Fibroblast of lung (primary cell): ENCODE data around the gene WWOX. TPM values are rescaled to one million over a fixed set of nuclear protein-coding genes. Genes with fewer than 3 reads are reported as not detected.

ENCODE experiments used
- DNase-seq, 2 donors: peaks; one replicate each; pipeline versions ENCODE4 v3.0.0 to v3.0.0-alpha.2; 2010; ENCODE audit warnings: low read depth in 2 of 2
- H2AFZ ChIP-seq: 2 replicates; pipeline ENCODE4 v1.5.1; 2012; ENCODE audit warnings: low read length, control low read depth, inconsistent platforms
- H3K27ac ChIP-seq: 2 replicates; pipeline ENCODE4 v1.5.1; 2011; ENCODE audit warnings: low read length, control low read depth; ENCODE audit not compliant: insufficient read depth
- H3K27me3 ChIP-seq: 2 replicates; pipeline ENCODE4 v1.5.1; 2011; ENCODE audit warnings: mild to moderate bottlenecking, low read length; ENCODE audit not compliant: control insufficient read depth, insufficient read depth
- H3K36me3 ChIP-seq: 2 replicates; pipeline ENCODE4 v1.5.1; 2011; ENCODE audit warnings: low read length; ENCODE audit not compliant: control insufficient read depth, insufficient read depth
- H3K4me1 ChIP-seq: 2 replicates; pipeline ENCODE4 v1.5.1; 2011; ENCODE audit warnings: low read length; ENCODE audit not compliant: control insufficient read depth, insufficient read depth; ENCODE audit errors: extremely low read depth
- H3K4me2 ChIP-seq: 2 replicates; pipeline ENCODE4 v1.5.1; 2011; ENCODE audit warnings: low read length, control low read depth; ENCODE audit not compliant: insufficient read depth; ENCODE audit errors: extremely low read depth
- H3K4me3 ChIP-seq, 4 experiments: fragments of 200-600 bp in 1 of 4; sonication (generic) in 1 of 4; replicated peaks in 1 of 4; 2 replicates each; pipeline ENCODE4 v1.5.1; 2011 to 2016; ENCODE audit warnings: low read length in 4 of 4, low read depth in 3 of 4, mild to moderate bottlenecking in 3 of 4, control low read depth in 2 of 4, inconsistent platforms in 1 of 4, mixed read lengths in 1 of 4; ENCODE audit not compliant: insufficient read depth in 1 of 4; ENCODE audit errors: control extremely low read depth in 1 of 4
- H3K79me2 ChIP-seq: 2 replicates; pipeline ENCODE4 v1.5.1; 2012; ENCODE audit warnings: mild to moderate bottlenecking, low read length, inconsistent platforms; ENCODE audit not compliant: control insufficient read depth, insufficient read depth
- H3K9ac ChIP-seq: 2 replicates; pipeline ENCODE4 v1.5.1; 2011; ENCODE audit warnings: mild to moderate bottlenecking, low read length, control low read depth; ENCODE audit not compliant: insufficient read depth
- H3K9me3 ChIP-seq: 2 replicates; pipeline ENCODE4 v1.5.1; 2012; ENCODE audit warnings: low read depth, low read length; ENCODE audit not compliant: control insufficient read depth, insufficient read depth
- H4K20me1 ChIP-seq: 2 replicates; pipeline ENCODE4 v1.5.1; 2011; ENCODE audit warnings: low read length; ENCODE audit not compliant: control insufficient read depth, insufficient read depth; ENCODE audit errors: extremely low read depth
- CTCF ChIP-seq, 2 donors: IDR thresholded peaks in 1 of 2; conservative IDR thresholded peaks in 1 of 2; 1 replicate in 1 of 2; 2 replicates in 1 of 2; pipeline ENCODE4 v1.5.1; 2011 to 2012; ENCODE audit warnings: low read length in 2 of 2, control low read depth in 1 of 2, inconsistent platforms in 1 of 2, low read depth in 1 of 2, mild to moderate bottlenecking in 1 of 2
- EZH2 ChIP-seq: IDR thresholded peaks from 2 replicates; pipeline ENCODE4 v1.5.1; 2012; ENCODE audit warnings: low read length, control low read depth, mild to moderate bottlenecking; ENCODE audit errors: missing control alignments
- polyA plus RNA-seq, 2 donors: library from polyadenylated mRNA; depleted of rRNA in 1 of 2; stranded (reverse) in 1 of 2; unstranded in 1 of 2; fragments of >200 nt; gene quantifications; 2 replicates each; pipeline ENCODE4 v1.2.1, GENCODE V29; 2011 to 2012; ENCODE audit warnings: missing spikeins in 1 of 2
- total RNA-seq: library from RNA; depleted of rRNA; stranded (reverse); fragments of >200 nt; gene quantifications from 2 replicates; pipeline ENCODE4 v1.2.1, GENCODE V29; 2014

The WWOX gene
- total and polyA plus RNA-seq, 2 donors (not counting 1 experiment from before 2014, with no cell fraction given): 5.6 to 16.3 TPM

GRCh38 chr16:78240459-78241222 lies 141.2 kb downstream of the WWOX start:
- no peaks in the 10 kb centered on the region for H3K27me3 ChIP-seq
- H3K36me3 ChIP-seq: no peaks in the 10 kb centered on the region
- no peaks in the 10 kb centered on the region for H3K4me1 ChIP-seq
- no peak overlapping the region for H3K4me2 ChIP-seq
- DNase-seq: no peak
- H3K9me3 ChIP-seq: no peaks in the 10 kb centered on the region
- no peak overlapping the region for H3K27ac ChIP-seq
- no peak overlapping the region for H3K4me3 ChIP-seq
- TF ChIP-seq CTCF (conservative IDR thresholded peaks at IDR 0.05 in 1 of 2, IDR thresholded peaks at IDR 0.05 in 1 of 2; ENCODE audit: low read depth in 1 of 2, low read length in 2 of 2) (no peak), EZH2 (no peak)
- no peaks in the 10 kb centered on the region for H4K20me1 ChIP-seq
- H3K9ac ChIP-seq: no peak overlapping the region
- H3K79me2 ChIP-seq: no peaks in the 10 kb centered on the region
- H2AFZ ChIP-seq: no peak overlapping the region

GRCh38 chr16:78242239-78242630 lies 142.8 kb downstream of the WWOX start:
- H3K4me2 ChIP-seq: no peak overlapping the region
- H4K20me1 ChIP-seq: no peaks in the 10 kb centered on the region
- no peak for DNase-seq
- H3K79me2 ChIP-seq: no peaks in the 10 kb centered on the region
- no peaks in the 10 kb centered on the region for H3K27me3 ChIP-seq
- no peaks in the 10 kb centered on the region for H3K4me1 ChIP-seq
- no peaks in the 10 kb centered on the region for H3K9me3 ChIP-seq
- TF ChIP-seq CTCF (conservative IDR thresholded peaks at IDR 0.05 in 1 of 2, IDR thresholded peaks at IDR 0.05 in 1 of 2; ENCODE audit: low read depth in 1 of 2, low read length in 2 of 2) (no peak), EZH2 (no peak)
- no peak overlapping the region for H3K27ac ChIP-seq
- no peak overlapping the region for H2AFZ ChIP-seq
- H3K9ac ChIP-seq: no peak overlapping the region
- H3K36me3 ChIP-seq: no peaks in the 10 kb centered on the region
- H3K4me3 ChIP-seq: no peak overlapping the region

- Histone ChIP-seq H3K27ac (no peak overlapping the region), H3K79me2 (no peaks in the 10 kb centered on the region), H2AFZ (no peak overlapping the region), H3K4me3 (no peak overlapping the region), H3K9me3 (no peaks in the 10 kb centered on the region), H3K4me2 (no peak overlapping the region), H3K36me3 (no peaks in the 10 kb centered on the region), H3K9ac (no peak overlapping the region), H4K20me1 (no peaks in the 10 kb centered on the region), H3K27me3 (no peaks in the 10 kb centered on the region), H3K4me1 (no peaks in the 10 kb centered on the region)
- peak in 1 of 2 donors; percentile 6 for DNase-seq
- TF ChIP-seq EZH2: no peak
- TF ChIP-seq CTCF (conservative IDR thresholded peaks at IDR 0.05 in 1 of 2, IDR thresholded peaks at IDR 0.05 in 1 of 2; ENCODE audit: low read depth in 1 of 2, low read length in 2 of 2): no peak
These were observed 144.9 kb downstream of the WWOX start for GRCh38 chr16:78244131-78244895.
